GM18909 (cell line): ENCODE results near the gene KDSR.

Experiments used
- ATAC-seq: cut with Tn5 transposase; IDR thresholded peaks from one replicate; pipeline ENCODE4 v1.9.1; 2021; ENCODE audit warnings: mild to moderate bottlenecking; ENCODE audit not compliant: unreplicated experiment, poor library complexity

KDSR gene

GRCh38 chr18:63311118-63312018 lies 55.6 kb downstream of the KDSR start:
- ATAC-seq, result peak; percentile 73

GRCh38 chr18:63309422-63309821 lies 57.6 kb downstream of the KDSR start:
- ATAC-seq, result no peak

- no peak for ATAC-seq
Measured at GRCh38 chr18:63307551-63308200, 59.3 kb downstream of the KDSR start.

GRCh38 chr18:63306819-63307550 lies 60.0 kb downstream of the KDSR start:
- ATAC-seq, result no peak

- no peak for ATAC-seq
Measured at GRCh38 chr18:63306249-63306648, 60.8 kb downstream of the KDSR start.

GRCh38 chr18:63303547-63303946 lies 63.5 kb downstream of the KDSR start:
- no peak for ATAC-seq

GRCh38 chr18:63302636-63303405 lies 64.2 kb downstream of the KDSR start:
- no peak for ATAC-seq

GRCh38 chr18:63302220-63302619 lies 64.8 kb downstream of the KDSR start:
- no peak for ATAC-seq

- ATAC-seq, result no peak
Measured at GRCh38 chr18:63301434-63301833, 65.6 kb downstream of the KDSR start.

GRCh38 chr18:63299837-63300745 lies 66.9 kb downstream of the KDSR start:
- peak; percentile 66 for ATAC-seq

GRCh38 chr18:63298400-63299365 lies 68.3 kb downstream of the KDSR start:
- no peak for ATAC-seq

GRCh38 chr18:63297687-63298399 lies 69.2 kb downstream of the KDSR start:
- no peak for ATAC-seq

- ATAC-seq, result no peak
Measured at GRCh38 chr18:63293935-63294334, 73.1 kb downstream of the KDSR start.

- peak; percentile 78 for ATAC-seq
Measured at GRCh38 chr18:63292831-63293683, 73.9 kb downstream of the KDSR start.

- no peak for ATAC-seq
Measured at GRCh38 chr18:63291278-63291677, 75.7 kb downstream of the KDSR start.

- no peak for ATAC-seq
Measured at GRCh38 chr18:63290821-63291200, 76.2 kb downstream of the KDSR start.
